OCI-LY7 (cell line): Measurements from ENCODE around the gene MXD4. TPM values are rescaled to one million over a fixed set of nuclear protein-coding genes. Genes with fewer than 3 reads are reported as not detected.

Experiments
- BruUV-seq: library from RNA; stranded (reverse); fragments of 400-500 nt; replicated peaks from 2 replicates; lab custom pipeline; 2021; lab: Mats Ljungman, UMichigan
- CTCF ChIA-PET: fragments of 300-600 bp; sonication (Branson Sonifier 250); formaldehyde crosslinking; loops from one replicate; lab custom pipeline; 2022; ENCODE audit warnings: antibody characterized with exemption; ENCODE audit not compliant: unreplicated experiment; lab: Charles Lee
- POLR2A ChIA-PET: fragments of 300-600 bp; sonication (Branson Sonifier 250); formaldehyde crosslinking; loops from one replicate; lab custom pipeline; 2022; ENCODE audit warnings: antibody characterized with exemption; lab: Charles Lee
- DNase-seq: peaks from one replicate; pipeline ENCODE4 v3.0.0-alpha.2; 2015; ENCODE audit warnings: low spot score
- H2AFZ ChIP-seq: fragments of 200-600 bp; sonication (generic), shearing (Covaris generic); 2 replicates; pipeline ENCODE4 v1.6.1; 2014; ENCODE audit warnings: mild to moderate bottlenecking, antibody characterized with exemption, low read length, moderate library complexity
- H3K27ac ChIP-seq: fragments of 200-600 bp; sonication (generic); 2 replicates; pipeline ENCODE4 v1.5.1; 2014; ENCODE audit warnings: mixed run types, low read depth, mild to moderate bottlenecking, moderate library complexity, low read length, inconsistent platforms; ENCODE audit not compliant: poor library complexity, severe bottlenecking
- H3K36me3 ChIP-seq: fragments of 200-600 bp; sonication (generic); 2 replicates; pipeline ENCODE4 v1.6.1; 2014; ENCODE audit warnings: mild to moderate bottlenecking, antibody characterized with exemption, low read length, moderate library complexity, mixed read lengths; ENCODE audit not compliant: insufficient read depth
- H3K4me1 ChIP-seq: fragments of 200-600 bp; sonication (generic); 2 replicates; pipeline ENCODE4 v1.5.1; 2014; ENCODE audit warnings: mild to moderate bottlenecking, low read length; ENCODE audit not compliant: insufficient read depth, poor library complexity, severe bottlenecking
- H3K4me2 ChIP-seq: fragments of 200-600 bp; sonication (generic); 2 replicates; pipeline ENCODE4 v1.6.1; 2014; ENCODE audit warnings: mild to moderate bottlenecking, low read length
- H3K4me3 ChIP-seq: fragments of 200-600 bp; sonication (generic); 2 replicates; pipeline ENCODE4 v1.5.1; 2014; ENCODE audit warnings: mild to moderate bottlenecking, low read depth, low read length; ENCODE audit not compliant: poor library complexity, severe bottlenecking
- H3K79me2 ChIP-seq: fragments of 200-600 bp; sonication (generic); 2 replicates; pipeline ENCODE4 v1.6.1; 2016; ENCODE audit warnings: low read depth, mild to moderate bottlenecking, low read length, moderate library complexity, mixed read lengths; ENCODE audit not compliant: insufficient read depth
- H3K9me2 ChIP-seq: fragments of 200-600 bp; sonication (generic); 2 replicates; pipeline ENCODE4 v1.6.1; 2016; ENCODE audit warnings: mild to moderate bottlenecking, low read length, mixed read lengths; ENCODE audit not compliant: insufficient read depth
- H3K9me3 ChIP-seq: fragments of 200-600 bp; sonication (generic); 2 replicates; pipeline ENCODE4 v1.6.1; 2014; ENCODE audit warnings: mild to moderate bottlenecking, mixed run types, low read length, mixed read lengths
- H4K20me1 ChIP-seq: fragments of 200-600 bp; sonication (generic); 2 replicates; pipeline ENCODE4 v1.6.1; 2014; ENCODE audit warnings: mild to moderate bottlenecking, antibody characterized with exemption, low read length, moderate library complexity, mixed read lengths; ENCODE audit not compliant: insufficient read depth
- EZH2phosphoT487 ChIP-seq: fragments of 200-600 bp; sonication (generic); IDR thresholded peaks from 2 replicates; pipeline ENCODE4 v1.6.1; 2018; ENCODE audit warnings: low read depth, borderline replicate concordance, mild to moderate bottlenecking, mixed run types, antibody characterized with exemption, low read length, moderate library complexity, mixed read lengths
- intact Hi-C: fragments of 100-400 bp; cut with micrococcal nuclease; formaldehyde crosslinking; loops from one replicate; pipeline ENCODE4 v1.10.0; 2022; ENCODE audit not compliant: unreplicated experiment
- total RNA-seq, 2 experiments: library from RNA; depleted of rRNA in 1 of 2; stranded (reverse); fragments of >200 nt in 1 of 2; shearing (Covaris generic) in 1 of 2; gene quantifications; 2 replicates each; pipeline ENCODE4 v1.2.3, GENCODE V29; 2014 to 2022
- TF ChIP-seq, protein P1 (sequence below): fragments of 200-600 bp; sonication (generic); conservative IDR thresholded peaks from 2 replicates; pipeline ENCODE4 v1.5.1; 2014; ENCODE audit warnings: mild to moderate bottlenecking, antibody characterized with exemption, low read length, moderate library complexity, mixed read lengths

Gene MXD4
- total RNA-seq, 2 experiments from 2014 or later, result 3.0 to 11.6 TPM

DNA sequence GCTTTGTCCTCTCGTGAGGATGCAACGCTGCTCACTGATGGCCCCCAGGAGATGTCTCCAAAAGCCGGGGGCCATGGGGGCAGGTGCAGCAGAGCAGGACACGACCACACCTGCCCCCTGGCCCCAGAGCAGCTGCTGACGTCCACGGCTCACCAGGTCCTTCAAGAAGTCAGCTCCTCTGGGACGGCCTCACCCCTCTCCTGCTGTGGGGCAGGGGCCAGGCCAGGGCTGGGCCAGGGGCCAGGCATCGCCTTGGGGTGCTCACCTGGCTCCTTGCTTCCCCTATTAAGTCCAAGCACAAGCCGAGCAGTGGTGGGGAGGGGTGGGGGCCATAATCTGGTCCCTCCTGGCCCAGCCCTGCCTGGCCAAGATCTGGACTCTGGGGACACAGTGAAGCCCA lies 28.6 kb upstream of the MXD4 start:
- H4K20me1 ChIP-seq, result no peaks in the 10 kb centered on the region
- H3K36me3 ChIP-seq, result no peaks in the 10 kb centered on the region
- ChIA-PET POLR2A (interaction anchor here (1.0 kb wide), 1 partner anchor 8 kb away, joined by 3 read pairs; no protein-coding TSS in a partner anchor), CTCF (interaction anchor here (0.6 kb wide), 1 partner anchor 68 kb away, joined by 3 read pairs; no protein-coding TSS in a partner anchor)
- peak overlapping the region; percentile 31 for H3K4me2 ChIP-seq
- H3K4me3 ChIP-seq, result no peak overlapping the region
- DNase-seq, result no peak
- peaks cover 17% of the 10 kb centered on the region for H3K4me1 ChIP-seq
- TF ChIP-seq, protein P1, sequence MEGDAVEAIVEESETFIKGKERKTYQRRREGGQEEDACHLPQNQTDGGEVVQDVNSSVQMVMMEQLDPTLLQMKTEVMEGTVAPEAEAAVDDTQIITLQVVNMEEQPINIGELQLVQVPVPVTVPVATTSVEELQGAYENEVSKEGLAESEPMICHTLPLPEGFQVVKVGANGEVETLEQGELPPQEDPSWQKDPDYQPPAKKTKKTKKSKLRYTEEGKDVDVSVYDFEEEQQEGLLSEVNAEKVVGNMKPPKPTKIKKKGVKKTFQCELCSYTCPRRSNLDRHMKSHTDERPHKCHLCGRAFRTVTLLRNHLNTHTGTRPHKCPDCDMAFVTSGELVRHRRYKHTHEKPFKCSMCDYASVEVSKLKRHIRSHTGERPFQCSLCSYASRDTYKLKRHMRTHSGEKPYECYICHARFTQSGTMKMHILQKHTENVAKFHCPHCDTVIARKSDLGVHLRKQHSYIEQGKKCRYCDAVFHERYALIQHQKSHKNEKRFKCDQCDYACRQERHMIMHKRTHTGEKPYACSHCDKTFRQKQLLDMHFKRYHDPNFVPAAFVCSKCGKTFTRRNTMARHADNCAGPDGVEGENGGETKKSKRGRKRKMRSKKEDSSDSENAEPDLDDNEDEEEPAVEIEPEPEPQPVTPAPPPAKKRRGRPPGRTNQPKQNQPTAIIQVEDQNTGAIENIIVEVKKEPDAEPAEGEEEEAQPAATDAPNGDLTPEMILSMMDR, result no peak
- TF ChIP-seq EZH2phosphoT487, result no peak
- H3K27ac ChIP-seq, result peak overlapping the region; percentile 38
- intact Hi-C loops, result loop anchor here (5.0 kb wide), 1 partner anchor 48 kb away; the partner anchor contains the start of genes HAUS3 and POLN
- H3K79me2 ChIP-seq, result no peaks in the 10 kb centered on the region
- peak overlapping the region; percentile 83 for H2AFZ ChIP-seq
- H3K9me3 ChIP-seq, result no peaks in the 10 kb centered on the region
- no peaks in the 10 kb centered on the region for H3K9me2 ChIP-seq
- BruUV-seq, result no TSS peak

DNA sequence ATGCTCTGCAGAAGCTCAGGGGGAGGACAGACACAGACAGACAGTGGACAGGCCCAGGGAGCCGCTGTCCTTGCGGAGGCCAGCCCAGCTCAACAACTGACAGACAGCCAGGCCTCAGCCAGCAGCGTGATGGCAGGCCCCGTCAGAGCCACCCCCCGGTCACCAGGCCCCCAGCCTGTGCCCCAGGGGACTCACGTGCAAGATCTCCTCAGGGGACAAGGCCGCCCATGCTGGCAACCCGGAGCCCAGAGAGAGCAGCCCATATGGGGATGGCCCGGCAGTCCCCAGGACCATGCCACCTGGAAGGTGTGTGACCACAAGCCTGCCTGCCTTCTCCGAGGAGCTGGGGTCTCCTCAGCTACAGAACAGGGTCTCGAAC lies 28.0 kb upstream of the MXD4 start:
- intact Hi-C loops, result loop anchor here (5.0 kb wide), 1 partner anchor 48 kb away; the partner anchor contains the start of genes HAUS3 and POLN
- Histone ChIP-seq H3K4me2 (no peak overlapping the region), H3K4me1 (peaks cover 17% of the 10 kb centered on the region), H3K4me3 (no peak overlapping the region), H3K27ac (no peak overlapping the region), H3K36me3 (no peaks in the 10 kb centered on the region), H3K9me2 (no peaks in the 10 kb centered on the region), H4K20me1 (no peaks in the 10 kb centered on the region), H3K79me2 (no peaks in the 10 kb centered on the region), H3K9me3 (no peaks in the 10 kb centered on the region), H2AFZ (no peak overlapping the region)
- no peak for TF ChIP-seq EZH2phosphoT487
- TF ChIP-seq, protein P1, result no peak
- no peak for DNase-seq
- CTCF ChIA-PET, result interaction anchor here (0.6 kb wide), 2 partner anchors 67 to 131 kb away, joined by 3 read pairs; no protein-coding TSS in a partner anchor
- BruUV-seq, result no TSS peak
- POLR2A ChIA-PET, result no interaction called here

DNA sequence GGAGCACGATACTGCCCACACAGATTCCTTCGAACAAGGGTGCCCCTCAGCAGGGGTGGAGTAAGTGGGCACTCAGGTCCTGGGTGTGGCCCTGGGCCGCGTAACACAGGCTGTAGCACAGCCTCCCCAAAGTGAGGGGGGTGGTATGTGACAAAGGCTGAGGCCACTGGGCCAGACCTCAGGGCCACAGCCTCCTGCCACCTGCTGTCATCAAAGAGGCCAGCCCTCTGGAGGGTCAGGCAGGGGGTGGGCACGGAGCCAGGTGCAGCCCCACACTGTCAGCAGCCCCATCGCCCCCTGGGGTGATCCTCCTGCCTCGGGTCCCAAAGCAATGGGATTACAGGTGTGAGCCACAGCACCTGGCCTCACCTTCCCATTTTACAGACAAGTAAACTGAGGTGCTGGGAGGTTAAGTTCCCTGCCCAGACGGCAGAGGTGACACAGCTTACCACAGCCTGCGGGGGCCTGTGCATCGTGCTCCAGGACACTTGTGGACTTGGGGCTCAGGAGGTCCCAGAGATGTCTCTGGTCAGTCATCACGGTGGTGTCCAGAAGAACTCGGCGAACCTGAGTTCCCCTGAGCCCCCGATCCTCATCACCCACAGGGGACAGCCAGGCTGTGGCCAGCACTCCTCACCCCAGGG lies 27.5 kb upstream of the MXD4 start:
- H2AFZ ChIP-seq, result no peak overlapping the region
- H3K36me3 ChIP-seq, result no peaks in the 10 kb centered on the region
- TF ChIP-seq, protein P1, result no peak
- TF ChIP-seq EZH2phosphoT487, result no peak
- DNase-seq, result no peak
- BruUV-seq, result no TSS peak
- H3K79me2 ChIP-seq, result no peaks in the 10 kb centered on the region
- H4K20me1 ChIP-seq, result no peaks in the 10 kb centered on the region
- H3K4me1 ChIP-seq, result peaks cover 17% of the 10 kb centered on the region
- no peaks in the 10 kb centered on the region for H3K9me3 ChIP-seq
- no peak overlapping the region for H3K4me2 ChIP-seq
- no peak overlapping the region for H3K27ac ChIP-seq
- ChIA-PET CTCF (interaction anchor here (0.6 kb wide), 1 partner anchor 131 kb away, joined by 3 read pairs; no protein-coding TSS in a partner anchor), POLR2A (no interaction called here)
- intact Hi-C loops, result no loop called here
- no peaks in the 10 kb centered on the region for H3K9me2 ChIP-seq
- H3K4me3 ChIP-seq, result no peak overlapping the region
